SK-MEL-5 (cell line): Measurements from ENCODE around the gene COX8C. TPM values are rescaled to one million over a fixed set of nuclear protein-coding genes. Genes with fewer than 3 reads are reported as not detected.

Experiments used
- DNase-seq: peaks from one replicate; pipeline ENCODE4 v3.0.0-alpha.2; 2016; ENCODE audit warnings: low read depth, low spot score
- in situ Hi-C: cut with HindIII; loops from 2 replicates; pipeline ENCODE4 v1.10.0; 2016; ENCODE audit warnings: low sequenced_read_pairs, high pct_unique_total_duplicates, low pct_unique_long_range_greater_than_20kb
- total RNA-seq: library from RNA; depleted of rRNA; stranded (reverse); fragments of >200 nt; shearing (Covaris generic); gene quantifications from 2 replicates; pipeline ENCODE4 v1.2.3, GENCODE V29; 2014

COX8C gene
- total RNA-seq, 1 experiment from 2014 or later: not detected

GRCh38 chr14:93317875-93318807 is 28.8 kb upstream of the COX8C start:
- peak; percentile 69 for DNase-seq
- in situ Hi-C loops: no loop called here

GRCh38 chr14:93318927-93319326 is 28.1 kb upstream of the COX8C start:
- in situ Hi-C loops: no loop called here
- DNase-seq: no peak

GRCh38 chr14:93319494-93319893 is 27.5 kb upstream of the COX8C start:
- no peak for DNase-seq
- in situ Hi-C loops: no loop called here

GRCh38 chr14:93319958-93320357 is 27.0 kb upstream of the COX8C start:
- in situ Hi-C loops: no loop called here
- DNase-seq: no peak

- in situ Hi-C loops: no loop called here
- no peak for DNase-seq
Measured at GRCh38 chr14:93320489-93320888, 26.5 kb upstream of the COX8C start.

- DNase-seq: no peak
- in situ Hi-C loops: no loop called here
Measured at GRCh38 chr14:93322929-93323599, 23.9 kb upstream of the COX8C start.

- DNase-seq: no peak
- in situ Hi-C loops: no loop called here
Measured at GRCh38 chr14:93323600-93324174, 23.3 kb upstream of the COX8C start.

- in situ Hi-C loops: no loop called here
- DNase-seq: no peak
Measured at GRCh38 chr14:93326196-93326595, 20.8 kb upstream of the COX8C start.

- DNase-seq: no peak
- in situ Hi-C loops: no loop called here
Measured at GRCh38 chr14:93328546-93328945, 18.4 kb upstream of the COX8C start.

- in situ Hi-C loops: no loop called here
- no peak for DNase-seq
Measured at GRCh38 chr14:93329965-93330608, 16.9 kb upstream of the COX8C start.

GRCh38 chr14:93330609-93331000 is 16.4 kb upstream of the COX8C start:
- DNase-seq: no peak
- in situ Hi-C loops: no loop called here

- DNase-seq: no peak
- in situ Hi-C loops: no loop called here
Measured at GRCh38 chr14:93331002-93331727, 15.8 kb upstream of the COX8C start.

- peak; percentile 16 for DNase-seq
- in situ Hi-C loops: no loop called here
Measured at GRCh38 chr14:93331728-93332396, 15.1 kb upstream of the COX8C start.

- in situ Hi-C loops: no loop called here
- peak; percentile 42 for DNase-seq
Measured at GRCh38 chr14:93332397-93332852, 14.6 kb upstream of the COX8C start.

GRCh38 chr14:93332853-93333630 is 13.9 kb upstream of the COX8C start, which contains the start of gene BTBD7:
Gene BTBD7, minus strand, starts transcription at chr14:93333036. Its CDS starts 36,985 bp downstream, at chr14:93296051.
- in situ Hi-C loops: no loop called here
- DNase-seq: peak; percentile 95

GRCh38 chr14:93333631-93334103 is 13.3 kb upstream of the COX8C start:
- no peak for DNase-seq
- in situ Hi-C loops: no loop called here
